Transverse colon (tissue), 4 donors: ENCODE data around the gene SMAD3. TPM values are rescaled to one million over a fixed set of nuclear protein-coding genes. Genes with fewer than 3 reads are reported as not detected.

ENCODE experiments used
- DNase-seq: peaks from one replicate; pipeline ENCODE4 v3.0.0-alpha.2; 2019
- H3K27ac ChIP-seq, 4 donors: fragments of 200-600 bp; sonication (generic); 2 replicates each; pipeline ENCODE4 v1.5.1; 2016 to 2018; ENCODE audit warnings: inconsistent platforms in 4 of 4
- H3K27me3 ChIP-seq: fragments of 200-600 bp; sonication (generic); 2 replicates; pipeline ENCODE4 v1.5.1; 2017; ENCODE audit warnings: inconsistent platforms
- H3K36me3 ChIP-seq, 4 donors: fragments of 200-600 bp; sonication (generic); 2 replicates each; pipeline ENCODE4 v1.5.1; 2017 to 2019; ENCODE audit warnings: inconsistent platforms in 4 of 4
- H3K4me1 ChIP-seq, 4 donors: fragments of 200-600 bp; sonication (generic); 2 replicates each; pipeline ENCODE4 v1.5.1; 2017 to 2020; ENCODE audit warnings: inconsistent platforms in 4 of 4
- H3K4me3 ChIP-seq, 4 donors: fragments of 200-600 bp; sonication (generic); 1 replicate in 1 of 4; 2 replicates in 3 of 4; pipeline versions ENCODE4 v1.5.1 to v1.6.1; 2017 to 2019; ENCODE audit warnings: inconsistent platforms in 4 of 4
- H3K9me3 ChIP-seq, 2 donors: fragments of 200-600 bp; sonication (generic); 2 replicates each; pipeline ENCODE4 v1.5.1; 2017 to 2019; ENCODE audit warnings: inconsistent platforms in 2 of 2
- CTCF ChIP-seq, 5 experiments: fragments of 200-600 bp in 3 of 5; fragments of 450-650 bp in 2 of 5; sonication (generic) in 3 of 5; IDR thresholded peaks; 1 replicate in 2 of 5; 2 replicates in 3 of 5; pipeline ENCODE4 v1.5.1; 2016 to 2017; ENCODE audit warnings: antibody characterized with exemption in 5 of 5, inconsistent platforms in 3 of 5, mild to moderate bottlenecking in 2 of 5, moderate library complexity in 1 of 5
- EP300 ChIP-seq: sonication (generic); formaldehyde crosslinking; IDR thresholded peaks from one replicate; pipeline ENCODE4 v1.6.1; 2017; ENCODE audit warnings: antibody characterized with exemption, low read depth
- POLR2A ChIP-seq: fragments of 450-650 bp; IDR thresholded peaks from one replicate; pipeline ENCODE4 v1.6.1; 2016; ENCODE audit warnings: antibody characterized with exemption, mild to moderate bottlenecking, moderate library complexity
- POLR2AphosphoS5 ChIP-seq, 3 donors: sonication (generic); formaldehyde crosslinking; IDR thresholded peaks; one replicate each; pipeline ENCODE4 v1.6.1; 2016; ENCODE audit warnings: antibody characterized with exemption in 3 of 3
- WGBS, 2 donors: methylation state at CpG; one replicate each; pipeline ENCODE4 v1.1.5; 2018; ENCODE audit warnings: low coverage in 1 of 2; 5-methylcytosine and 5-hydroxymethylcytosine counted together
- in situ Hi-C, 4 donors: fragments of 200-750 bp; cut with MboI; loops; one replicate each; pipeline versions ENCODE4 v1.15.0 to v1.15.1; 2017; ENCODE audit warnings: low sequenced_read_pairs in 3 of 4, low pct_ligation_motif_present in 1 of 4, low pct_unique_long_range_greater_than_20kb in 1 of 4
- intact Hi-C: fragments of 100-400 bp; cut with DNase I; formaldehyde crosslinking; loops from one replicate; pipeline ENCODE4 v1.15.1; 2023; ENCODE audit warnings: low total_unique reads
- total RNA-seq, 4 donors: library from RNA; depleted of rRNA; stranded (reverse); fragments of >200 nt; gene quantifications; one replicate each; pipeline ENCODE4 v1.1.0, GENCODE V29; 2016

The SMAD3 gene
- total RNA-seq, 4 donors from 2014 or later = 30.9 to 65.1 (median 57.0) TPM

GRCh38 chr15:67115586-67115969 lies 50.2 kb downstream of the SMAD3 start:
- peak overlapping the region in 2 of 4 donors; percentile 61 to 67 for H3K27ac ChIP-seq
- no peak for DNase-seq
- H3K4me3 ChIP-seq = no peak overlapping the region
- H3K4me1 ChIP-seq = peaks cover 24 to 59% (median 34%) of the 10 kb centered on the region in 4 donors
- H3K27me3 ChIP-seq = no peaks in the 10 kb centered on the region
- H3K36me3 ChIP-seq = no peaks in the 10 kb centered on the region
- in situ Hi-C loops = no loop called here
- no peaks in the 10 kb centered on the region for H3K9me3 ChIP-seq
- whole genome bisulfite sequencing, 2 donors = 78 to 80% methylated on average over 1 of the region's 1 CpG
- TF ChIP-seq EP300 = no peak
- no peak for TF ChIP-seq POLR2AphosphoS5 (IDR thresholded peaks at IDR 0.05)
- TF ChIP-seq CTCF (IDR thresholded peaks at IDR 0.05) = no peak
- no peak for TF ChIP-seq POLR2A
- intact Hi-C loops = no loop called here

- DNase-seq = no peak
- H3K27ac ChIP-seq = peak overlapping the region; percentile 42 to 67 (median 60)
- H3K4me3 ChIP-seq = no peak overlapping the region
- intact Hi-C loops (no loop called here), in situ Hi-C loops (no loop called here)
- peak in 2 of 3 donors; percentile 28 to 43 for TF ChIP-seq POLR2AphosphoS5 (IDR thresholded peaks at IDR 0.05)
- no peak for TF ChIP-seq POLR2A
- no peaks in the 10 kb centered on the region for H3K9me3 ChIP-seq
- peaks cover 36 to 71% (median 44%) of the 10 kb centered on the region in 4 donors for H3K4me1 ChIP-seq
- no peaks in the 10 kb centered on the region for H3K27me3 ChIP-seq
- no peaks in the 10 kb centered on the region for H3K36me3 ChIP-seq
- WGBS, 2 donors = 43 to 56% methylated on average over 1 to 2 of the region's 2 CpGs
Observed at GRCh38 chr15:67116742-67117141, 51.3 kb downstream of the SMAD3 start.

- TF ChIP-seq POLR2A = no peak
- no peak for TF ChIP-seq POLR2AphosphoS5 (IDR thresholded peaks at IDR 0.05)
- TF ChIP-seq EP300 = no peak
- intact Hi-C loops = no loop called here
- Histone ChIP-seq H3K27me3 (no peaks in the 10 kb centered on the region), H3K27ac (peak overlapping the region; percentile 42 to 67 (median 60)), H3K36me3 (no peaks in the 10 kb centered on the region), H3K9me3 (no peaks in the 10 kb centered on the region), H3K4me3 (no peak overlapping the region), H3K4me1 (peaks cover 39 to 75% (median 45%) of the 10 kb centered on the region in 4 donors)
- in situ Hi-C loops = no loop called here
- DNase-seq = no peak
- WGBS, 2 donors = 49 to 52% methylated on average over 2 to 3 of the region's 3 CpGs
Observed at GRCh38 chr15:67117370-67117769, 52.0 kb downstream of the SMAD3 start.

GRCh38 chr15:67118808-67119207 lies 53.4 kb downstream of the SMAD3 start:
- no peaks in the 10 kb centered on the region for H3K9me3 ChIP-seq
- no peak overlapping the region for H3K4me3 ChIP-seq
- 93 to 100% methylated on average over 1 to 5 of the region's 5 CpGs for WGBS, 2 donors
- H3K27ac ChIP-seq = no peak overlapping the region
- H3K36me3 ChIP-seq = no peaks in the 10 kb centered on the region
- peaks cover 39 to 78% (median 45%) of the 10 kb centered on the region in 4 donors for H3K4me1 ChIP-seq
- DNase-seq = no peak
- in situ Hi-C loops = no loop called here
- intact Hi-C loops = no loop called here
- H3K27me3 ChIP-seq = no peaks in the 10 kb centered on the region
- TF ChIP-seq EP300 (no peak), CTCF (IDR thresholded peaks at IDR 0.05) (no peak), POLR2AphosphoS5 (IDR thresholded peaks at IDR 0.05) (no peak), POLR2A (no peak)

- 96 to 100% methylated on average over 3 to 6 of the region's 6 CpGs for WGBS, 2 donors
- peaks cover 39 to 80% (median 45%) of the 10 kb centered on the region in 4 donors for H3K4me1 ChIP-seq
- intact Hi-C loops = no loop called here
- in situ Hi-C loops = no loop called here
- H3K36me3 ChIP-seq = no peaks in the 10 kb centered on the region
- no peaks in the 10 kb centered on the region for H3K9me3 ChIP-seq
- no peaks in the 10 kb centered on the region for H3K27me3 ChIP-seq
- H3K4me3 ChIP-seq = no peak overlapping the region
- no peak for DNase-seq
- no peak for TF ChIP-seq EP300
- no peak for TF ChIP-seq CTCF (IDR thresholded peaks at IDR 0.05)
- no peak for TF ChIP-seq POLR2A
- no peak for TF ChIP-seq POLR2AphosphoS5 (IDR thresholded peaks at IDR 0.05)
- H3K27ac ChIP-seq = peak overlapping the region; percentile 82 to 91 (median 84)
Observed at GRCh38 chr15:67119238-67119846, 53.9 kb downstream of the SMAD3 start.
